ENCODE measurements around the gene C3orf18. TPM values are rescaled to one million over a fixed set of nuclear protein-coding genes. Genes with fewer than 3 reads are reported as not detected.

Gene C3orf18
- total RNA-seq, 1 experiment from 2014 or later: 5.0 TPM

DNA sequence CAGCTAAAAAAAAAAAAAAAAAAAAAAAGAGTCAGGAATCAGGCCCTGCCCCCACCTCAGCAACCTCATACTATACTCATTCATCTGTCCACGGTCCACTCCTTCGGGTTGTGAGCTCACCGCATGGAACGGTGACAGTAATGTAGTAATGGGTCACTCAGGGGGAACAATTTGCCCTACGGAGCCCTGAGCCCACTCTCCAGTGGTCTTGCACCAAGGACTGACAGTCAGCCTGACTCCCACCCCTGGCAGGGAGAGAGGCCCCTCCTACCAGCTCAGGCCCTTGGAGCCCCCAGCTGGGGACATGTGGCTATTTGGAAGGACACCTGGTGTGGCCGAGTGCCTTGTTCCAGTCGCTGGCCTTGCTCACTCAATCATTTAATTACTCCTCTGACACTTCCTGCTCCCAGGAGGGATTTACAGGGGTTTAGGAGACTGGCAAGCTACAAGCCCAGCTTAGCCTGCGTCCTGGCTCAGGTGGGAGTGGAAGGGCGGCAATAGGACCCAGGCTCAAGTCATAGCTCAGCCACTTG is 44.2 kb downstream of the C3orf18 start:
- no TSS peak for BruUV-seq (replicated peaks)
- no peak for TF ChIP-seq POLR2AphosphoS5 (IDR thresholded peaks at IDR 0.05; ENCODE audit: low read depth, low read length)
- POLR2A ChIA-PET: no interaction called here

DNA sequence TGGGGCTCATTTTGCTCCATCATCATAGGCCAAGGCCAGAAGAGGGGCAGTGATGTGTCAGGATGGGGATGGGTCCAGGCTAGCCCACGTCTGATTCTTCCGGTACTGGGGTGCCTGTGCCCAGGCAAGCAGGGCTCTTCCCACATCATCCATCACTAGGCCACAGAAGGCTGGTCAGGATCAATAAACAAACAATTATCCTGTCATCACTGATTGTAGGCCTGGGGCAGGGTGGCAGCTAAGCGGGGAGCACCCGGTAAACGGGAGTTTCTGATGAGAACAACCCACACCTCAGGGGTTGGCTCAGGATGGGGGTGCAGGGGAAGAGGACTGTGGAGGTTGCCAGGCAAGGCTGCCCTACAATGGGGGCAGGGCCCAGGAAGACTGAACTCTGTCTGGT is 46.0 kb downstream of the C3orf18 start:
- ATAC-seq (no peak), DNase-seq (ENCODE audit: low read depth, low spot score) (no peak)
- POLR2A ChIA-PET: no interaction called here
- CTCF ChIA-PET: interaction anchor here (0.6 to 0.7 kb wide), 2 partner anchors 8 to 178 kb away, joined by 5 to 10 read pairs; no protein-coding TSS in a partner anchor
- in situ Hi-C loops (cut with HindIII; ENCODE audit: low pct_unique_long_range_greater_than_20kb, low sequenced_read_pairs): no loop called here
- Histone ChIP-seq H3K4me3 (ENCODE audit: low read depth in 2 of 2, low read length in 2 of 2) (no peak overlapping the region), H3K27me3 (ENCODE audit: control insufficient read depth, insufficient read depth, low read length) (no peaks in the 10 kb centered on the region), H3K9me3 (ENCODE audit: control insufficient read depth, insufficient read depth, low read depth, low read length) (no peaks in the 10 kb centered on the region), H3K4me1 (ENCODE audit: control insufficient read depth, insufficient read depth, low read length) (no peaks in the 10 kb centered on the region), H3K36me3 (ENCODE audit: control insufficient read depth, insufficient read depth, low read length) (no peaks in the 10 kb centered on the region), H3K27ac (ENCODE audit: low read length) (no peak overlapping the region)
- intact Hi-C loops (cut with micrococcal nuclease; ENCODE audit: unreplicated experiment): no loop called here
- TF ChIP-seq, protein P1, sequence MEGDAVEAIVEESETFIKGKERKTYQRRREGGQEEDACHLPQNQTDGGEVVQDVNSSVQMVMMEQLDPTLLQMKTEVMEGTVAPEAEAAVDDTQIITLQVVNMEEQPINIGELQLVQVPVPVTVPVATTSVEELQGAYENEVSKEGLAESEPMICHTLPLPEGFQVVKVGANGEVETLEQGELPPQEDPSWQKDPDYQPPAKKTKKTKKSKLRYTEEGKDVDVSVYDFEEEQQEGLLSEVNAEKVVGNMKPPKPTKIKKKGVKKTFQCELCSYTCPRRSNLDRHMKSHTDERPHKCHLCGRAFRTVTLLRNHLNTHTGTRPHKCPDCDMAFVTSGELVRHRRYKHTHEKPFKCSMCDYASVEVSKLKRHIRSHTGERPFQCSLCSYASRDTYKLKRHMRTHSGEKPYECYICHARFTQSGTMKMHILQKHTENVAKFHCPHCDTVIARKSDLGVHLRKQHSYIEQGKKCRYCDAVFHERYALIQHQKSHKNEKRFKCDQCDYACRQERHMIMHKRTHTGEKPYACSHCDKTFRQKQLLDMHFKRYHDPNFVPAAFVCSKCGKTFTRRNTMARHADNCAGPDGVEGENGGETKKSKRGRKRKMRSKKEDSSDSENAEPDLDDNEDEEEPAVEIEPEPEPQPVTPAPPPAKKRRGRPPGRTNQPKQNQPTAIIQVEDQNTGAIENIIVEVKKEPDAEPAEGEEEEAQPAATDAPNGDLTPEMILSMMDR (IDR thresholded peaks at IDR 0.05): no peak
- TF ChIP-seq POLR2AphosphoS5 (IDR thresholded peaks at IDR 0.05; ENCODE audit: low read depth, low read length): no peak
- BruUV-seq (replicated peaks): no TSS peak

More for the DNA sequence above, 44.2 kb downstream of the C3orf18 start:
- no peaks in the 10 kb centered on the region for H3K9me3 ChIP-seq (ENCODE audit: control insufficient read depth, insufficient read depth, low read depth, low read length)
- H3K4me3 ChIP-seq (ENCODE audit: low read depth in 2 of 2, low read length in 2 of 2): no peak overlapping the region
- in situ Hi-C loops (cut with HindIII; ENCODE audit: low pct_unique_long_range_greater_than_20kb, low sequenced_read_pairs): no loop called here
- CTCF ChIA-PET: no interaction called here
- H3K4me1 ChIP-seq (ENCODE audit: control insufficient read depth, insufficient read depth, low read length): no peaks in the 10 kb centered on the region
- no peaks in the 10 kb centered on the region for H3K27me3 ChIP-seq (ENCODE audit: control insufficient read depth, insufficient read depth, low read length)
- H3K27ac ChIP-seq (ENCODE audit: low read length): no peak overlapping the region
- ATAC-seq (no peak), DNase-seq (ENCODE audit: low read depth, low spot score) (no peak)
- H3K36me3 ChIP-seq (ENCODE audit: control insufficient read depth, insufficient read depth, low read length): no peaks in the 10 kb centered on the region
- intact Hi-C loops (cut with micrococcal nuclease; ENCODE audit: unreplicated experiment): no loop called here

DNA sequence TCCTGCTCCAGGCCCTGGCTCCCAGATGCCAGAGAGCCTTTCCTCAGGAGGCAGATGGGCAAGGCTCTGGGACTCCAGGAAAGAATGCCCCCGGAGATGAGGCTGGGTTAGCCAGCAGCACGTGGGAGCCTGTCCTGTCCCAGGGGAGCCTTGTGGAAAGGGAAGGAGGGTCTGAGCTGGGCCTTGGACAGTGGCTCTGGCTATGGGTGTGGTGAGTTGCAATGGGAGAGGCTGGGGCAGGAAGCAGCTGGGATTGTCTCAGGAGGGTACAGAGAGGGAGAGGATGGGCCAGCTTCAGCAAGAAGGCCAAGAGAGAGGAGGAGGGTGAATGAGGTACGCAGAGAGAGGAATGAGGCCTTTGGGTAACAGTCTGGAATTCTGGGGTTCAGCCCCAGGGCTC is 46.7 kb downstream of the C3orf18 start:
- intact Hi-C loops (cut with micrococcal nuclease; ENCODE audit: unreplicated experiment) (no loop called here), in situ Hi-C loops (cut with HindIII; ENCODE audit: low pct_unique_long_range_greater_than_20kb, low sequenced_read_pairs) (no loop called here)
- TF ChIP-seq SIN3A (IDR thresholded peaks at IDR 0.05; ENCODE audit: borderline replicate concordance, insufficient read depth, low read depth, low read length) (no peak), TCF7L2 (IDR thresholded peaks at IDR 0.05; ENCODE audit: low read depth, low read length) (no peak)
- TF ChIP-seq, protein P2, sequence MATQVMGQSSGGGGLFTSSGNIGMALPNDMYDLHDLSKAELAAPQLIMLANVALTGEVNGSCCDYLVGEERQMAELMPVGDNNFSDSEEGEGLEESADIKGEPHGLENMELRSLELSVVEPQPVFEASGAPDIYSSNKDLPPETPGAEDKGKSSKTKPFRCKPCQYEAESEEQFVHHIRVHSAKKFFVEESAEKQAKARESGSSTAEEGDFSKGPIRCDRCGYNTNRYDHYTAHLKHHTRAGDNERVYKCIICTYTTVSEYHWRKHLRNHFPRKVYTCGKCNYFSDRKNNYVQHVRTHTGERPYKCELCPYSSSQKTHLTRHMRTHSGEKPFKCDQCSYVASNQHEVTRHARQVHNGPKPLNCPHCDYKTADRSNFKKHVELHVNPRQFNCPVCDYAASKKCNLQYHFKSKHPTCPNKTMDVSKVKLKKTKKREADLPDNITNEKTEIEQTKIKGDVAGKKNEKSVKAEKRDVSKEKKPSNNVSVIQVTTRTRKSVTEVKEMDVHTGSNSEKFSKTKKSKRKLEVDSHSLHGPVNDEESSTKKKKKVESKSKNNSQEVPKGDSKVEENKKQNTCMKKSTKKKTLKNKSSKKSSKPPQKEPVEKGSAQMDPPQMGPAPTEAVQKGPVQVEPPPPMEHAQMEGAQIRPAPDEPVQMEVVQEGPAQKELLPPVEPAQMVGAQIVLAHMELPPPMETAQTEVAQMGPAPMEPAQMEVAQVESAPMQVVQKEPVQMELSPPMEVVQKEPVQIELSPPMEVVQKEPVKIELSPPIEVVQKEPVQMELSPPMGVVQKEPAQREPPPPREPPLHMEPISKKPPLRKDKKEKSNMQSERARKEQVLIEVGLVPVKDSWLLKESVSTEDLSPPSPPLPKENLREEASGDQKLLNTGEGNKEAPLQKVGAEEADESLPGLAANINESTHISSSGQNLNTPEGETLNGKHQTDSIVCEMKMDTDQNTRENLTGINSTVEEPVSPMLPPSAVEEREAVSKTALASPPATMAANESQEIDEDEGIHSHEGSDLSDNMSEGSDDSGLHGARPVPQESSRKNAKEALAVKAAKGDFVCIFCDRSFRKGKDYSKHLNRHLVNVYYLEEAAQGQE (IDR thresholded peaks at IDR 0.05; ENCODE audit: insufficient read depth in 1 of 2, low read depth in 2 of 2, low read length in 1 of 2): no peak
- TF ChIP-seq, protein P1 (IDR thresholded peaks at IDR 0.05): no peak
- DNase-seq (ENCODE audit: low read depth, low spot score) (no peak), ATAC-seq (no peak)
- H3K27me3 ChIP-seq (ENCODE audit: control insufficient read depth, insufficient read depth, low read length): no peaks in the 10 kb centered on the region
- no peak overlapping the region for H3K27ac ChIP-seq (ENCODE audit: low read length)
- BruUV-seq (replicated peaks): no TSS peak
- no peaks in the 10 kb centered on the region for H3K9me3 ChIP-seq (ENCODE audit: control insufficient read depth, insufficient read depth, low read depth, low read length)
- no peaks in the 10 kb centered on the region for H3K4me1 ChIP-seq (ENCODE audit: control insufficient read depth, insufficient read depth, low read length)
- H3K36me3 ChIP-seq (ENCODE audit: control insufficient read depth, insufficient read depth, low read length): no peaks in the 10 kb centered on the region
- no peak overlapping the region for H3K4me3 ChIP-seq (ENCODE audit: low read depth in 2 of 2, low read length in 2 of 2)
- ChIA-PET POLR2A (no interaction called here), CTCF (interaction anchor here (0.6 kb wide), 1 partner anchor 20 kb away, joined by 3 read pairs; no protein-coding TSS in a partner anchor)

All from Panc1 (cell line).